ENCODE data around the gene POLD3. TPM values are rescaled to one million over a fixed set of nuclear protein-coding genes. Genes with fewer than 3 reads are reported as not detected.

Gene POLD3
- total RNA-seq, 4 donors from 2014 or later: 13.0 to 14.8 (median 14.3) TPM

DNA sequence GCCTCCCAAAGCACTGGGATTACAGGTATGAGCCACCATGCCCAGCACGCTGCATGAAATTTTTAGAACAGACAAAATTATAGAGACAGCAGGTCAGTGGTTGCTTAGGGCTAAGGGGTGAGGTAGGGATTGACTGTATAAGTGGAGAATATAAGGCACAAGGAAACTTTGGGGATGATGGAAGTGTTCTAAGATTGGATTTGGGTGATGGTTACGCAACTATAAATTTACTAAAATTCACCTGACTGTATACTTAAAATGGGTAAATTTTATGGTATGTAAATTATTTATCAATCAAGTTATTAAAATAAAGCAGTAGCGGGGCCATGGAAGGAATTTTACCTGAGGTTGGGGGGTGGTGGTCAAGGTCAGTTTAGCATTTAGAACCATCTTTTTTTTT, 16.4 kb upstream of the POLD3 start:
- no peak for DNase-seq
- TF ChIP-seq POLR2A (IDR thresholded peaks at IDR 0.05): no peak
- TF ChIP-seq, protein P1, sequence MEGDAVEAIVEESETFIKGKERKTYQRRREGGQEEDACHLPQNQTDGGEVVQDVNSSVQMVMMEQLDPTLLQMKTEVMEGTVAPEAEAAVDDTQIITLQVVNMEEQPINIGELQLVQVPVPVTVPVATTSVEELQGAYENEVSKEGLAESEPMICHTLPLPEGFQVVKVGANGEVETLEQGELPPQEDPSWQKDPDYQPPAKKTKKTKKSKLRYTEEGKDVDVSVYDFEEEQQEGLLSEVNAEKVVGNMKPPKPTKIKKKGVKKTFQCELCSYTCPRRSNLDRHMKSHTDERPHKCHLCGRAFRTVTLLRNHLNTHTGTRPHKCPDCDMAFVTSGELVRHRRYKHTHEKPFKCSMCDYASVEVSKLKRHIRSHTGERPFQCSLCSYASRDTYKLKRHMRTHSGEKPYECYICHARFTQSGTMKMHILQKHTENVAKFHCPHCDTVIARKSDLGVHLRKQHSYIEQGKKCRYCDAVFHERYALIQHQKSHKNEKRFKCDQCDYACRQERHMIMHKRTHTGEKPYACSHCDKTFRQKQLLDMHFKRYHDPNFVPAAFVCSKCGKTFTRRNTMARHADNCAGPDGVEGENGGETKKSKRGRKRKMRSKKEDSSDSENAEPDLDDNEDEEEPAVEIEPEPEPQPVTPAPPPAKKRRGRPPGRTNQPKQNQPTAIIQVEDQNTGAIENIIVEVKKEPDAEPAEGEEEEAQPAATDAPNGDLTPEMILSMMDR (IDR thresholded peaks at IDR 0.05): no peak
- Histone ChIP-seq H3K27ac (no peak overlapping the region), H3K36me3 (no peaks in the 10 kb centered on the region), H3K4me1 (no peaks in the 10 kb centered on the region), H3K27me3 (no peaks in the 10 kb centered on the region), H3K4me3 (replicated peaks in 1 of 3) (no peak overlapping the region), H3K9me3 (no peaks in the 10 kb centered on the region)
- 98 to 99% methylated on average over 3 of the region's 3 CpGs for WGBS, 2 donors
- intact Hi-C loops (cut with DNase I): loop anchor here (10.0 kb wide), 1 partner anchor 321 kb away; no protein-coding TSS in a partner anchor

- no peak overlapping the region for H3K4me3 ChIP-seq (replicated peaks in 1 of 3)
- DNase-seq: no peak
- no peaks in the 10 kb centered on the region for H3K27me3 ChIP-seq
- no peaks in the 10 kb centered on the region for H3K4me1 ChIP-seq
- no peaks in the 10 kb centered on the region for H3K36me3 ChIP-seq
- intact Hi-C loops (cut with DNase I): loop anchor here (10.0 kb wide), 1 partner anchor 322 kb away; no protein-coding TSS in a partner anchor
- no peak overlapping the region for H3K27ac ChIP-seq
- TF ChIP-seq, protein P1 (IDR thresholded peaks at IDR 0.05): no peak
- no peak for TF ChIP-seq POLR2A (IDR thresholded peaks at IDR 0.05)
- no peaks in the 10 kb centered on the region for H3K9me3 ChIP-seq
- 86 to 88% methylated on average over 4 of the region's 4 CpGs for WGBS, 2 donors
These were observed 15.2 kb upstream of the POLD3 start for GRCh38 chr11:74577181-74577580.

- Histone ChIP-seq H3K9me3 (no peaks in the 10 kb centered on the region), H3K4me1 (no peaks in the 10 kb centered on the region), H3K27ac (no peak overlapping the region), H3K4me3 (replicated peaks in 1 of 3) (no peak overlapping the region), H3K36me3 (no peaks in the 10 kb centered on the region), H3K27me3 (no peaks in the 10 kb centered on the region)
- no peak for DNase-seq
- intact Hi-C loops (cut with DNase I): loop anchor here (10.0 kb wide), 1 partner anchor 323 kb away; no protein-coding TSS in a partner anchor
- 75 to 79% methylated on average over 6 of the region's 6 CpGs for WGBS, 2 donors
- TF ChIP-seq, protein P1 (IDR thresholded peaks at IDR 0.05): no peak
- TF ChIP-seq POLR2A (IDR thresholded peaks at IDR 0.05): no peak
These were observed 14.6 kb upstream of the POLD3 start for GRCh38 chr11:74577624-74578396.

- Histone ChIP-seq H3K9me3 (no peaks in the 10 kb centered on the region), H3K36me3 (no peaks in the 10 kb centered on the region), H3K27ac (no peak overlapping the region), H3K27me3 (no peaks in the 10 kb centered on the region), H3K4me1 (no peaks in the 10 kb centered on the region), H3K4me3 (replicated peaks in 1 of 3) (no peak overlapping the region)
- WGBS, 2 donors: 74 to 76% methylated on average over 6 of the region's 6 CpGs
- intact Hi-C loops (cut with DNase I): loop anchor here (10.0 kb wide), 1 partner anchor 325 kb away; no protein-coding TSS in a partner anchor
- TF ChIP-seq POLR2A (IDR thresholded peaks at IDR 0.05): no peak
- TF ChIP-seq, protein P1 (IDR thresholded peaks at IDR 0.05): no peak
- no peak for DNase-seq
These were observed 12.7 kb upstream of the POLD3 start for GRCh38 chr11:74579577-74580270.

Measured in thyroid gland (tissue), 4 donors.